ENCODE data around the gene HYLS1. TPM values are rescaled to one million over a fixed set of nuclear protein-coding genes. Genes with fewer than 3 reads are reported as not detected.

Gene HYLS1
- total RNA-seq, 1 experiment from 2014 or later, result 8.6 TPM

DNA sequence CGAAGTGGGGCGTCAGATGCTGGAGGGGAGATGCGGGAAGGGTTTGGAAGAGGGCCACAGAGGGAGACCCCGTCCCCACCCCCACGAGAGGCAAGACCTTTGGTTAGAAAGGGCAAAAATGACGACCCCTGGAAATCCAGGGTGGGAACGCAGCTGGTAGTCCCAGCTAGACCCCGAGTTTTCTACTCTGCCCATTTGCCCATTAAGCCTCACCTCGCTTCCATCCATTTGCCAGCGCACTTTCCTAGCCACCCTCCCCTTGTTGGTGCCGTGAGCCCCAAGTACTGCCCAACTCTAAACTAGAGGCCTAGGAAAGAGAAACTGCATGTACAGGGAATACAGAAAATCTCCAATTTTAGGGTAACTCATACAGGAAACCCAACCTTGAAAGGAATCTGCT lies 17.2 kb downstream of the HYLS1 start:
- H3K79me1 ChIP-seq (ENCODE audit: insufficient read depth, low read depth, low read length, poor library complexity, severe bottlenecking), result no peaks in the 10 kb centered on the region
- Mint-ChIP-seq H3K27me3 (ENCODE audit: low read depth) (peaks cover 33% of the 10 kb centered on the region), H3K9me3 (peaks cover 0 to 6% of the 10 kb centered on the region in 2 experiments; a peak in 1 of 5 replicates), H3K36me3 (ENCODE audit: insufficient read depth in 1 of 3, low read depth in 3 of 3) (peaks cover 9 to 23% (median 16%) of the 10 kb centered on the region in 3 experiments), H3K27ac (no peak overlapping the region), H3K4me3 (peak overlapping the region; percentile 75 to 97), H3K4me1 (peaks cover 10 to 16% of the 10 kb centered on the region in 2 experiments)
- H3K14ac ChIP-seq (ENCODE audit: insufficient read depth, low read length), result peak overlapping the region; percentile 80; the same call in 1 of the 2 replicates
- H2AK5ac ChIP-seq (ENCODE audit: insufficient read length, low read length), result no peak overlapping the region
- peaks cover 11% of the 10 kb centered on the region for H3K23me2 ChIP-seq (ENCODE audit: insufficient read length, low read depth, low read length, poor library complexity, severe bottlenecking)
- no peak overlapping the region for H3K9ac ChIP-seq (ENCODE audit: extremely low read depth, insufficient read length, low read length)
- no peaks in the 10 kb centered on the region; the same call in 1 of the 2 replicates for H3K79me2 ChIP-seq (ENCODE audit: insufficient read depth, low read length)
- no peak overlapping the region for H2AFZ ChIP-seq (ENCODE audit: low read length)
- H3K56ac ChIP-seq (ENCODE audit: insufficient read length, low read depth, low read length), result no peak overlapping the region
- peaks cover 9% of the 10 kb centered on the region; the same call in 1 of the 2 replicates for H3K27me3 ChIP-seq (ENCODE audit: insufficient read depth, low read length)
- no peak overlapping the region for H4K91ac ChIP-seq (ENCODE audit: insufficient read length, low read depth, low read length)
- no peak overlapping the region for H4K8ac ChIP-seq (replicated peaks; ENCODE audit: insufficient read length, low read depth, low read length)
- no peak overlapping the region for H3K23ac ChIP-seq (ENCODE audit: insufficient read length, low read depth, low read length)
- H2BK5ac ChIP-seq (ENCODE audit: insufficient read length, low read length), result no peak overlapping the region
- H3K4me1 ChIP-seq (ENCODE audit: insufficient read depth, low read length), result no peaks in the 10 kb centered on the region; the same call in none of the 2 replicates
- no peak overlapping the region for H3K4ac ChIP-seq (ENCODE audit: low read depth, low read length)
- TF ChIP-seq, protein P1, sequence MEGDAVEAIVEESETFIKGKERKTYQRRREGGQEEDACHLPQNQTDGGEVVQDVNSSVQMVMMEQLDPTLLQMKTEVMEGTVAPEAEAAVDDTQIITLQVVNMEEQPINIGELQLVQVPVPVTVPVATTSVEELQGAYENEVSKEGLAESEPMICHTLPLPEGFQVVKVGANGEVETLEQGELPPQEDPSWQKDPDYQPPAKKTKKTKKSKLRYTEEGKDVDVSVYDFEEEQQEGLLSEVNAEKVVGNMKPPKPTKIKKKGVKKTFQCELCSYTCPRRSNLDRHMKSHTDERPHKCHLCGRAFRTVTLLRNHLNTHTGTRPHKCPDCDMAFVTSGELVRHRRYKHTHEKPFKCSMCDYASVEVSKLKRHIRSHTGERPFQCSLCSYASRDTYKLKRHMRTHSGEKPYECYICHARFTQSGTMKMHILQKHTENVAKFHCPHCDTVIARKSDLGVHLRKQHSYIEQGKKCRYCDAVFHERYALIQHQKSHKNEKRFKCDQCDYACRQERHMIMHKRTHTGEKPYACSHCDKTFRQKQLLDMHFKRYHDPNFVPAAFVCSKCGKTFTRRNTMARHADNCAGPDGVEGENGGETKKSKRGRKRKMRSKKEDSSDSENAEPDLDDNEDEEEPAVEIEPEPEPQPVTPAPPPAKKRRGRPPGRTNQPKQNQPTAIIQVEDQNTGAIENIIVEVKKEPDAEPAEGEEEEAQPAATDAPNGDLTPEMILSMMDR (conservative IDR thresholded peaks at IDR 0.05), result no peak
- WGBS (ENCODE audit: extremely low coverage, insufficient read length, low lambda C conversion rate), result no CpG with 5 or more reads among the region's 11 CpGs
- no peak for DNase-seq
- H2BK20ac ChIP-seq (ENCODE audit: low read depth, low read length, poor library complexity, severe bottlenecking), result no peak overlapping the region
- H4K5ac ChIP-seq (ENCODE audit: insufficient read length, low read depth, low read length), result no peak overlapping the region
- no peak overlapping the region for H3K27ac ChIP-seq (ENCODE audit: insufficient read length, low read depth, low read length)
- no peak overlapping the region for H2BK12ac ChIP-seq (ENCODE audit: insufficient read length, low read depth, low read length)
- no peak overlapping the region for H2BK15ac ChIP-seq (ENCODE audit: low read depth, low read length)
- no peaks in the 10 kb centered on the region for H3K9me3 ChIP-seq (ENCODE audit: control insufficient read depth, low read depth, low read length)
- peak overlapping the region; percentile 56 for H3K18ac ChIP-seq (ENCODE audit: insufficient read length, low read depth, low read length)
- H2BK120ac ChIP-seq (ENCODE audit: low read depth, low read length, poor library complexity, severe bottlenecking), result no peak overlapping the region
- no peaks in the 10 kb centered on the region for H4K20me1 ChIP-seq (ENCODE audit: control insufficient read depth, insufficient read depth, insufficient read length)
- H3T11ph ChIP-seq (ENCODE audit: low read length), result no peak overlapping the region
- H3K4me2 ChIP-seq (ENCODE audit: insufficient read depth, insufficient read length, low read length), result peak overlapping the region; percentile 10

All from H9 (cell line).